Measurements from ENCODE around the gene AATF.

AATF gene

GRCh38 chr17:36930583-36930900 is 18.2 kb upstream of the AATF start:
- DNase-seq (ENCODE audit: low spot score): no peak

- no peak for DNase-seq (ENCODE audit: low spot score)
Measured at GRCh38 chr17:36931096-36931696, 17.6 kb upstream of the AATF start.

DNA sequence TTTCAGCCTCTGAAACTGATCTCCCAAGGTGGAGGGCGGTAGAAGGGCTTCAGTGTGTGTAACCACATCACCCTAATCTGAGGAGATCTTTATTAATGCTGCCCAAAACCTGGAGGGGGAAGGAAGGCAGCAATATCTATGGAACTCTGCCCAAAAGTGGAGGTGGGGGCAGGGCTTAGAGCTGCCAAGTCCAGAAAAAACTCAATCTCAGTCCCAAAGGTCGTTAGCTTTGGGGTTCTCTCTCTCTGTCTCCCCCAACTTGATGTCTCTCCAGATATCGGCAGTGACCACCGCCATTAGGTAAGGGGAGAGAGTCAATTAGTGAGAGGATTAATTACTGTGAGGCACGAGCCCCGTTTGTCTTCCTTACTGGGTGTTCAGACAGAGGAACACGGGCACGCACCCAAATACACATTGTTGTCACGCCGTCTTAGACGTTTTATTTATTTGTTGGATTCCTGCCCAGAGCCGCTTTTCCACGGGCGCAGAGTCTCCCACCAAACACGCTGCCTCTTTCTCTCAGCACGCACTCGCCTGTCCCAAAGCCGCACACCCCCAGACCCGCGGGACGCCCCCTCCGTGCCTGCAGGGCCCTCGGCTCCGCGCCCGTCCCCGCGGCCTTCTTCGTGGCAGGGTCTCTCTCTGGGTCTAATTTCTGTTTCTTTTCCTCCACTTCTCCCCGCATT is 16.9 kb upstream of the AATF start:
- DNase-seq (ENCODE audit: low spot score): no peak

DNA sequence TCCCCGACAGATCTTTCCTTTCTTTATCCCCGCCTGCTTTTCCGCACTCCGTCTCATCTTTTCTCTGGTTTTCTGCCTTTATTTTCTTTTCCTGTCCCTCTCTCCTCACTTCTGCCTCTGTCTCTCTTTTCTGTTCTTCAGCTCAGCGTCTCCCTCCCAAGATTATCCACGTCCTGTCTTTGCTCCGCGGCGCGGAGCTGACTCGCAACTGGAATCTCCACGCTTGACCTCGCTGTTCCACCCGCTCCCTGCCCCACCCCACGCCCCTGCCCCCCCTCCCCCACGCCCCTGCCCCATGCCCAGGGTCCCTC is 16.4 kb upstream of the AATF start:
- DNase-seq (ENCODE audit: low spot score): no peak

GRCh38 chr17:36932694-36933511 is 15.9 kb upstream of the AATF start:
- DNase-seq (ENCODE audit: low spot score): no peak

DNA sequence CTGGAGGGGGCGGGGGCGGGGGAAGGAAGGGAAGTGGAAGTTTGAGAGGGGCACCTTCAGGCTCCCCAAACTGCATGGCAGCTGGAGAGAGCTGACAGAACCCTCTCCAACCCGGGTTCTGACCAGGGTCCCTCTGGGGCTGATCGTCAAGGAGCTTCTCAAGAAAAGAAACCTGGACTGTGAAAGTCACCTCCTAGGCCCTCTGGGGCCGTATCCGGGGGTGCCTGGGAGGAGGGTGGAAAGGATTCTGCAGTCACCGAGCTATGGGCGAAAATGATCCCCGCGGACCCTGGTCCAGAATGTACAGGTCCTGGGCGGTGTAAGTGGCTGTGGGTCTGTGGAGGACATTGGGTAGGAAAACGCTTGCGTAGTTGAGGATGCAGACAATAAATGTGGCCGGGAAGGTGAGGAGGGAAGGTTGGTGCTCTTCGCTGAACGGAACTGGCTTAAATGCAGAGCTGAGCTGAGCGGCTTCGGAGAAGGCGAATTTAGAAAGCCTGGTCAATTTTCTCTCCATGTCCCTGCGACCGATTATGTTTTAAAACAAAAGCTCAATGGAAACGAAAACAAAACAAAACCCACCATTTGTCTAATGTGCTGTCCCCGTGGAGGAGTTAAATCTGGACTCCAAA is 15.1 kb upstream of the AATF start:
- DNase-seq (ENCODE audit: low spot score): no peak

- no peak for DNase-seq (ENCODE audit: low spot score)
Measured at GRCh38 chr17:36934144-36934691, 14.5 kb upstream of the AATF start.

- no peak for DNase-seq (ENCODE audit: low spot score)
Measured at GRCh38 chr17:36934692-36935630, 13.8 kb upstream of the AATF start.

GRCh38 chr17:36935671-36936454 is 12.9 kb upstream of the AATF start:
- no peak for DNase-seq (ENCODE audit: low spot score)

DNA sequence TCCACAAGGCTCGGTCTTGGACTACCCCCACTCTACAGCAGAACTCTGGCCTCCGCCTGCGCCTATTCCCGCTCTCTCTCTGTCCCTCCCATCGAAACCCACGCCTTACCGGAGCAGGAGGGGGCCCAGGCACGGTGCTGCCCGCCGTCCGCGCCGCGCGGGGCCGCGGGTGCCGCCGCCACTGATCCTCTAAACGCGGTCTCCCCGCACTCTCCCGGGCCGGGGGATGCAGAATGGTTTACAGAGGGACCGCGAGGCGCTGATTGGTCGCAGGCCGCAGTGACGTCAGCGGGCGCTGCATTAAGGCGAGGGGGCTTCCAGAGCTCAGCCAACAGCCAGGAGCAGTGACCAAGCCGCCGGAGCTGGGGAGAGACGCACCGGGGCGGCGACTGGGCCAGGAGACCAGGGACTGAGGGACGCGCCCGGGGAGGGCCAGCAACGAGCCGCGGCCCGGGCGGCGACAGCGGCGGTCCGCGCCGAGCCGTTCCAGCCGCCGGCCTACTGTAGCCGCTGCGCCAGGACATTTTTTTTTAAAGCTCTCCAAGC is 12.2 kb upstream of the AATF start:
- no peak for DNase-seq (ENCODE audit: low spot score)

GRCh38 chr17:36937001-36937958 is 11.5 kb upstream of the AATF start, which contains the start of gene LHX1:
Gene LHX1 (plus strand): TSS chr17:36937475. CDS start chr17:36938198, 723 bp downstream.
- no peak for DNase-seq (ENCODE audit: low spot score)

GRCh38 chr17:36937959-36938565 is 10.7 kb upstream of the AATF start:
- no peak for DNase-seq (ENCODE audit: low spot score)

GRCh38 chr17:36938566-36939051 is 10.1 kb upstream of the AATF start:
- no peak for DNase-seq (ENCODE audit: low spot score)

GRCh38 chr17:36939052-36939801 is 9.5 kb upstream of the AATF start:
- DNase-seq (ENCODE audit: low spot score): no peak

DNA sequence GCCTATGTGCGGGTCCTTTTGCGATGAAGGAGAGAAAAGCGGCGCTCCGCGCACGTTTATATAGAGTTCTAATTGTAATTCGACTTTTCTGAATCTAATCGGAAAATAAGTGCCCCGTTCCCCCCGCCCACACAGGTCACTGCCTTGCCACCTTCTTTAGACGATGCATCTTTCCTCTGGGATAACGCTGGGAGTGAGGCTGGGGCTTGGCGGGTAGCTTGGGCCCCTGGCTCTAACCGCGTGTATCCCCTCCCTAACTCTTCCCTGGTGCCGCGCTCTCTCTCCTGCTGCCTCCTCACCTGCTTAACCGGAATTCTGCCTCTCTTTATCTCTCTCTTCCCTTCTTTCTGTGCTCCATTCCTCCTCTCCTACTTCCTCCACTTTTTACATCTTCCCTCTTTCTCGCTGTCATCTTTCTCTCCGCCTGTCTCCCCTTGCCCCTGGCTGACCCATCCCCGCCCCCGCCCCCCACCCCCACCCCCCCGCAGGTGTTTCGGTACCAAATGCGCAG is 8.9 kb upstream of the AATF start:
- DNase-seq (ENCODE audit: low spot score): no peak

DNA sequence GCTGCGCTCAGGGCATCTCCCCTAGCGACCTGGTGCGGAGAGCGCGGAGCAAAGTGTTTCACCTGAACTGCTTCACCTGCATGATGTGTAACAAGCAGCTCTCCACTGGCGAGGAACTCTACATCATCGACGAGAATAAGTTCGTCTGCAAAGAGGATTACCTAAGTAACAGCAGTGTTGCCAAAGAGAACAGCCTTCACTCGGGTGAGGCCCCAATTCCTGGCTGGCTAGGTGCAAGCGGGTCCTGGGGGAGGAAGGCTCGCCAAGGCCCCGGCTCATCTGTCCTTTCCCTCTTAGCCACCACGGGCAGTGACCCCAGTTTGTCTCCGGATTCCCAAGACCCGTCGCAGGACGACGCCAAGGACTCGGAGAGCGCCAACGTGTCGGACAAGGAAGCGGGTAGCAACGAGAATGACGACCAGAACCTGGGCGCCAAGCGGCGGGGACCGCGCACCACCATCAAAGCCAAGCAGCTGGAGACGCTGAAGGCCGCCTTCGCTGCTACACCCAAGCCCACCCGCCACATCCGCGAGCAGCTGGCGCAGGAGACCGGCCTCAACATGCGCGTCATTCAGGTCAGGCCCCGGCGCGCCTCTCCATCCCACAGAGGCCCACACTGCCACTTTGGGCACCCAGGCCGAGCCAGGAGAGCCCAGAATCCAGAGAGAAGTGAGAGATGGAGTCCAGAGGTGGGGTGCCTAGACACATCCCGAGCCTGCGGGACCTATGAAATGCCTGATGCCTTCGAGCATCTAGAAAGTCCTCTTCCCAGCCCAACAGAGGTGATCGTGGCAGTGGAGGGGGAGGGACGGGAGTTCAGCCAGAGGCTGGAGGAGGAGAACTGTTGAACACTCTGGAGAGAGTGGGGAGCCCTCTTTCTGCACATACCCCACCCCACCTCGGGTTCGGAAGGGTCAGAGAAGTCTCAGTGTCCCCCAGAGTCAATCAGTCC is 8.2 kb upstream of the AATF start:
- DNase-seq (ENCODE audit: low spot score): no peak

Measured in NAMALWA (cell line).